ENCODE results near the gene CAPN2.
"Not testable (repeated sequence)": the region's sequence is repeated elsewhere in the genome, so short reads cannot be mapped to it uniquely, and the experiment has no call there.

The CAPN2 gene

GRCh38 chr1:223738465-223739365 lies 26.4 kb downstream of the CAPN2 start:
- H3K27me3 Mint-ChIP-seq: no peaks in the 10 kb centered on the region
- no peak for ATAC-seq
- H3K4me1 Mint-ChIP-seq: peaks cover 4% of the 10 kb centered on the region
- H3K4me3 Mint-ChIP-seq: no peak overlapping the region
- no peak overlapping the region for H3K27ac Mint-ChIP-seq
- H3K36me3 Mint-ChIP-seq: peaks cover 15% of the 10 kb centered on the region
- H3K9me3 Mint-ChIP-seq: no peaks in the 10 kb centered on the region

DNA sequence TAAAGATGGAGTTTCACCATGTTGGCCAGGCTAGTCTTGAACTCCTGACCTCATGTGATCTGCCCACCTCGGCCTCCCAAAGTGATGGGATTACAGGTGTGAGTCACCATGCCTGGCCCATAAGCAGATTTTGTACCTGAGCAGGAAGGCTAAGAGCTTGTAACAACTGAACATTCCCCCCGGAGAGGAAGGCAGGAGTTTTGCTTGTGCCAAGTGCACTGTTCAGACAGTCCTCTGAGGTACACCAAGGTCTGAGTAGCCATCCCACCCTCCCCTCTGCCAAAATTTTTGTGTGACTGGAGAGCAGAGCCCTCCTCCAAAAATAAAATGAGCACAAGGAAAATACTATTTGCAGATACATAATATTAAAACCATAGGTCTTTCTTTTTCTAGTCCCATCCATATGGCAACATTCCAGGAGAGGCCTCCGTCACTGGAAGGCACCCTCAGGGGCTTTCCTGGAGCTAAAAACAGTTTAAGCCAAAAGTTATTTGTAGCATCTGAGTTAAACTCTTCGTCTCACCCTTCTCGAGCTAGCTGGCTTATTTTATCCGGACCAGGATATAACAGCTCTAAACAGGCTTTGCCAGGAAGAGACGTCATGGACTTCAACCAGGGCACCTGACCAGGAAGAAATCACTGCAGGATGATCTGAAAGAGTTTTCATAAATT lies 27.2 kb downstream of the CAPN2 start:
- H3K4me1 Mint-ChIP-seq: peaks cover 4% of the 10 kb centered on the region
- H3K9me3 Mint-ChIP-seq: no peaks in the 10 kb centered on the region
- H3K27ac Mint-ChIP-seq: no peak overlapping the region
- H3K36me3 Mint-ChIP-seq: peaks cover 23% of the 10 kb centered on the region
- H3K27me3 Mint-ChIP-seq: no peaks in the 10 kb centered on the region
- no peak overlapping the region for H3K4me3 Mint-ChIP-seq
- ATAC-seq: no peak

- not testable (repeated sequence) for H3K4me3 Mint-ChIP-seq, ATAC-seq, H3K9me3 Mint-ChIP-seq, H3K27ac Mint-ChIP-seq, H3K27me3 Mint-ChIP-seq, H3K4me1 Mint-ChIP-seq
- peaks cover 29% of the 10 kb centered on the region for H3K36me3 Mint-ChIP-seq
Measured at GRCh38 chr1:223740038-223740736, 27.8 kb downstream of the CAPN2 start.

DNA sequence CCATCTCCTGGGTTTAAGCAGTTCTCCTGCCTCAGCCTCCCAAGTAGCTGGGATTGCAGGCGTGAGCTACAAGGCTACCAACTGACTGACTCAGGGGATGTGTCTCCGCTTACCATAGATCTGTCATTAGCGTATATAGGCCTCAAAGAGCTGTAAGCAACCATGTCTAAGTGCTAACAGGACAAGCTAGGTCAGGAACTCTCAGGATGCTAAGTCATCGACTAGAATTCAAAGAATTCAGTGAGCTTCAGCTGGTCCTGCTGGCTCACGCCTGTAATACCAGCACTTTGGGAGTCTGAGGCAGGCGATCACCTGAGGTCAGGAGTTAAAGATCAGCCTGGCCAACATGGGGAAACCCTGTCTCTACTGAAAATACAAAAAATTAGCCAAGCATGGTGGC lies 29.5 kb downstream of the CAPN2 start:
- Mint-ChIP-seq H3K27ac (no peak overlapping the region), H3K4me1 (no peaks in the 10 kb centered on the region)

GRCh38 chr1:223742856-223743517 lies 30.6 kb downstream of the CAPN2 start:
- Mint-ChIP-seq H3K36me3 (peaks cover 37% of the 10 kb centered on the region), H3K9me3 (no peaks in the 10 kb centered on the region), H3K4me3 (no peak overlapping the region), H3K27me3 (no peaks in the 10 kb centered on the region), H3K4me1 (peaks cover 10% of the 10 kb centered on the region), H3K27ac (peak overlapping the region; percentile 62)
- ATAC-seq: no peak

More for the DNA sequence above, 29.5 kb downstream of the CAPN2 start:
- peaks cover 31% of the 10 kb centered on the region for H3K36me3 Mint-ChIP-seq
- ATAC-seq: no peak
- H3K9me3 Mint-ChIP-seq: no peaks in the 10 kb centered on the region
- H3K27me3 Mint-ChIP-seq: no peaks in the 10 kb centered on the region
- H3K4me3 Mint-ChIP-seq: no peak overlapping the region

GRCh38 chr1:223745731-223746130 lies 33.4 kb downstream of the CAPN2 start:
- Mint-ChIP-seq H3K27me3 (no peaks in the 10 kb centered on the region), H3K27ac (no peak overlapping the region), H3K9me3 (no peaks in the 10 kb centered on the region), H3K4me1 (peaks cover 19% of the 10 kb centered on the region), H3K4me3 (no peak overlapping the region), H3K36me3 (peaks cover 41% of the 10 kb centered on the region)
- no peak for ATAC-seq

DNA sequence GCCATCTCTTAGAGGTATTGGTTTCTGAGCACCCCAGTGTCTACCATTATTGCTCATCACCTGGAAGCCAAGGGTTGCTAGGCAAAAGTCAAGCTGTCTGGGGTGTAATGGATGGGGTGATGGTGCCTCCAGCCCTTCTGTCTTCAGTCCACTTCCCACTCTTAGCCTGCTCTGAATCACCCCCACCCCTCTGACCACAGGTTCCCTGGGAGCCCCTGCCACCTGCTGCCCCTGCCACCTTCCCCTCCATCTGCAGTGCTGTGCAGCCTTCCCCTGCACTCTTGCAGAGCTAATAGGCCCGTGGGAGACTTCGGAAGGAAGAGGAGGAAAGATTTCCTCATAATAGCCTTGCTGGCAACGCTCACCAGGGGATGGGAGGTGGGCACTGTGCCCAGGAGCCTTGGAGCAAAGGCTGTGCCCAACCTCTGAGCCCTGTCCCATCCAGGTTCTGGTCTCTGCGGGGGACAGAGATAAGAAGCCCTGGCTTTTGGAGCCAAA lies 35.5 kb downstream of the CAPN2 start:
- no peaks in the 10 kb centered on the region for H3K27me3 Mint-ChIP-seq
- peaks cover 19% of the 10 kb centered on the region for H3K4me1 Mint-ChIP-seq
- H3K4me3 Mint-ChIP-seq: no peak overlapping the region
- ATAC-seq: no peak
- peak overlapping the region; percentile 69 for H3K27ac Mint-ChIP-seq
- no peaks in the 10 kb centered on the region for H3K9me3 Mint-ChIP-seq
- peaks cover 52% of the 10 kb centered on the region for H3K36me3 Mint-ChIP-seq

DNA sequence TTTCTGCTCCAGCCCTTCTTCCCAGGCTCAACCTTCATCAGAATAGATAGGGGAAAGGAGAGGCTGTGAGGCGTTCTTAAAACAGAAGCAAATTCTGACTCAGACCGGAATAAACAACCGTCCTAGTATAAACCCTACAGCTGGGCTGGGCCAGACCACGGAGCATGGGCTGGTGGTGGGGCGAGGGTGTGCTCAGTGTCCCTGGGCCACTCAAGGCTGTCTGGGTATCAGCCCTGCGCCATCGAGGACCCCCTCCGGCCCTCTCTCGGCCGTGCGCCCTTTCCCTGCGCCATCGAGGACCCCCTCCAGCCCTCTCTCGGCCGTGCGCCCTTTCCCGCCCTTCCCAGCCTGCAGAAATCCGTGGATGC lies 36.0 kb downstream of the CAPN2 start:
- peak; percentile 87 for ATAC-seq
- peaks cover 53% of the 10 kb centered on the region for H3K36me3 Mint-ChIP-seq
- H3K27me3 Mint-ChIP-seq: no peaks in the 10 kb centered on the region
- no peaks in the 10 kb centered on the region for H3K9me3 Mint-ChIP-seq
- peaks cover 19% of the 10 kb centered on the region for H3K4me1 Mint-ChIP-seq
- peak overlapping the region; percentile 89 for H3K4me3 Mint-ChIP-seq
- peak overlapping the region; percentile 69 for H3K27ac Mint-ChIP-seq

DNA sequence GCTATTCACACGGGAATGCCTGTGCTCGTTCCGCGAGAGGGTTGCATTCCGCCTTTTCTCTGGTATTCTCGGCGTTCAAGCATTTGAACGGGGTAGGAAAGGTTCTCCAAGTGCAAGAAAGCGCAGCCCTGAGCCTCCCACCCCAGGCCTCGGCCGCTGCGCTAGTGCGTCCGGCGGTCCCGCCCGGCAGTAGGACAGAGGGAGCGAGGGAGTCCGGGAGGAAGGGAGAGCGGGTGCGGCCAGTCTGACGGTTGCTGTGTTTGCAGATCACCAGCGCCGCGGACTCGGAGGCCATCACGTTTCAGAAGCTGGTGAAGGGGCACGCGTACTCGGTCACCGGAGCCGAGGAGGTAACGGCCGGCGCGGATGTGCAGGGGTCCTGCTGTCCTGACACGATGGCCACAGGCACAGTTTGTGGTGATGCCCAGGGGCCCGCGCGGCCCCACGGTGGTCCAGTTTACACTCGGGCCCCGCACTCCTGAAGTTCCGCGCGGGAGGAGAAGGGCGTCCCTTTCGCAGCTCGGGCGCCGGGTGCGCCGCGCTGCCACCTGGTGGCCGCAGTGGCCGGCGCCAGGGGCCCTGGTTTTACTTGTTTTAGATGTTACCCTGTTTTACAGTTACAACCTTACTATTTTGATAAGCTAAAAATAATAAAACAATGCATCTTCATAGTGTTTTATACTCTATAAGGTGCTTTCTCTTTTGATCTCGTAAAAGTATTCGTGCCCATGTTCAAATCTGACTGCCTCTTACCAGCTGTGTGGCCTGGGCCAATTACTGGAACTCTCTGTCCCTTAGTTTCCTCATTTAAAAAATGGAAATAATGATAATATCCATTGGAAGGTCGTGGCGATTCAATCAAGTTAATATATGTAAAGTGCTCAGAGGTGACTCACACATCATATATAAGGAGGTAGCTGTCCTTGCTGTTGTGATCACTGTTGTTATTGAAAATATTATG lies 36.7 kb downstream of the CAPN2 start:
- peak overlapping the region; percentile 69 for H3K27ac Mint-ChIP-seq
- peaks cover 19% of the 10 kb centered on the region for H3K4me1 Mint-ChIP-seq
- H3K9me3 Mint-ChIP-seq: no peaks in the 10 kb centered on the region
- peak overlapping the region; percentile 89 for H3K4me3 Mint-ChIP-seq
- peaks cover 48% of the 10 kb centered on the region for H3K36me3 Mint-ChIP-seq
- no peaks in the 10 kb centered on the region for H3K27me3 Mint-ChIP-seq
- ATAC-seq: peak; percentile 78

DNA sequence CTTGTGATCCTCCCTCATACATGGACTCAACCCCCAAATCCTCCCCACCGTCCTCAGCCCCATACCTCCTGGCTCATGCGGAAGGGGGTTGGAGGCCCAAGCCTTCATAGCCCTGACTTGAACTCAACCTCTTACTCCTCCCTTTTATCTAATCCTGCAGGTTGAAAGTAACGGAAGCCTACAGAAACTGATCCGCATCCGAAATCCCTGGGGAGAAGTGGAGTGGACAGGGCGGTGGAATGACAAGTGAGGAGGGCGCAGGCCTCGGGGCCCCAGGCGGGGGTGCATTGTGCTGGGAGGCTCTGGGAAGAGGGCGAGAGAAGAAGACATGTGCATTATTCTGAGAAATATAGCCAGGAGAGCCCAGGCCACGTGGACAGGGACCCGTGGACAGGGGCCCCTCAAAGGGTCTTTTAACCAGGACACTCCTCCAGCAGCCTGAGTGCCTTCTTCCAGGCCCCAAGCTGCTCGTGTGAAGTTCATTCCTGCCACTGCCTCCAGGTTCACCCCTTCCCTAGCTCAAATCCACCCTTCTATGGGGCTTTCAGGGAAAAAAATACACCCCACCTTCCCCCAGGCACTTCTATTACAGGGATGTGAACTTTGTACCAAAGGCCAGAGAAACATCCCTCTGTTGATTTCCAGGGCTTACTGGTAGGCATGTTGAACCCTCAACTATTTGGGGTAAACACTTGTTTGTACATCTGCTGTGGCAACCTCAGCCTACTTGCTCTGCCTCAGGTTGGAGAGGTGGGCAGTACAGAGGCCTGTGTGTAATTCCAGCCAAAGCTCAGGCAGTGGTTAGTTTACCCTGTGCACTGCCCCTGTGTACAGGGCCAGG lies 38.6 kb downstream of the CAPN2 start:
- H3K27ac Mint-ChIP-seq: no peak overlapping the region
- H3K4me3 Mint-ChIP-seq: no peak overlapping the region
- H3K9me3 Mint-ChIP-seq: no peaks in the 10 kb centered on the region
- ATAC-seq: no peak
- peaks cover 19% of the 10 kb centered on the region for H3K4me1 Mint-ChIP-seq
- peaks cover 52% of the 10 kb centered on the region for H3K36me3 Mint-ChIP-seq
- no peaks in the 10 kb centered on the region for H3K27me3 Mint-ChIP-seq

- no peak overlapping the region for H3K27ac Mint-ChIP-seq
- no peaks in the 10 kb centered on the region for H3K27me3 Mint-ChIP-seq
- peaks cover 52% of the 10 kb centered on the region for H3K36me3 Mint-ChIP-seq
- no peaks in the 10 kb centered on the region for H3K9me3 Mint-ChIP-seq
- peaks cover 19% of the 10 kb centered on the region for H3K4me1 Mint-ChIP-seq
- ATAC-seq: no peak
- H3K4me3 Mint-ChIP-seq: no peak overlapping the region
Measured at GRCh38 chr1:223751696-223752095, 39.4 kb downstream of the CAPN2 start.

GRCh38 chr1:223752721-223753515 lies 40.6 kb downstream of the CAPN2 start:
- no peaks in the 10 kb centered on the region for H3K9me3 Mint-ChIP-seq
- peaks cover 49% of the 10 kb centered on the region for H3K36me3 Mint-ChIP-seq
- no peak for ATAC-seq
- H3K27me3 Mint-ChIP-seq: no peaks in the 10 kb centered on the region
- no peak overlapping the region for H3K4me3 Mint-ChIP-seq
- peaks cover 9% of the 10 kb centered on the region for H3K4me1 Mint-ChIP-seq
- no peak overlapping the region for H3K27ac Mint-ChIP-seq
